ENCODE data around the gene FCRLA.
A peak's percentile ranks its signal among the peaks of the same experiment; 100 is the strongest.
"Not testable (repeated sequence)": the region's sequence is repeated elsewhere in the genome, so short reads cannot be mapped to it uniquely, and the experiment has no call there.

The FCRLA gene

GRCh38 chr1:161722406-161722805 lies 15.4 kb downstream of the FCRLA start:
- peaks cover 3 to 8% of the 10 kb centered on the region in 2 donors for H3K4me1 ChIP-seq (ENCODE audit: control insufficient read depth in 2 of 2, insufficient read depth in 2 of 2, low read length in 2 of 2)
- peaks cover 10 to 13% of the 10 kb centered on the region in 2 donors for H3K27me3 ChIP-seq (ENCODE audit: control insufficient read depth in 2 of 2, insufficient read depth in 2 of 2, low read length in 2 of 2)
- no peaks in the 10 kb centered on the region for H3K36me3 ChIP-seq (ENCODE audit: control insufficient read depth in 2 of 2, insufficient read depth in 2 of 2, low read length in 2 of 2)
- H3K27ac ChIP-seq (ENCODE audit: low read depth in 2 of 2, low read length in 2 of 2): no peak overlapping the region
- H3K9ac ChIP-seq (ENCODE audit: low read depth in 1 of 2, low read length in 2 of 2): no peak overlapping the region
- H3K9me3 ChIP-seq (ENCODE audit: control insufficient read depth in 2 of 2, low read length in 2 of 2): no peaks in the 10 kb centered on the region
- no peak overlapping the region for H3K4me3 ChIP-seq (ENCODE audit: low read length in 2 of 2)

- Histone ChIP-seq H3K27ac (ENCODE audit: low read depth in 2 of 2, low read length in 2 of 2) (no peak overlapping the region), H3K27me3 (ENCODE audit: control insufficient read depth in 2 of 2, insufficient read depth in 2 of 2, low read length in 2 of 2) (peaks cover 10 to 14% of the 10 kb centered on the region in 2 donors), H3K36me3 (ENCODE audit: control insufficient read depth in 2 of 2, insufficient read depth in 2 of 2, low read length in 2 of 2) (no peaks in the 10 kb centered on the region), H3K9ac (ENCODE audit: low read depth in 1 of 2, low read length in 2 of 2) (no peak overlapping the region), H3K4me3 (ENCODE audit: low read length in 2 of 2) (no peak overlapping the region), H3K4me1 (ENCODE audit: control insufficient read depth in 2 of 2, insufficient read depth in 2 of 2, low read length in 2 of 2) (peaks cover 8% of the 10 kb centered on the region in 2 donors), H3K9me3 (ENCODE audit: control insufficient read depth in 2 of 2, low read length in 2 of 2) (no peaks in the 10 kb centered on the region)
These were observed 16.6 kb downstream of the FCRLA start for GRCh38 chr1:161723459-161724141.

GRCh38 chr1:161725258-161725907 lies 18.4 kb downstream of the FCRLA start:
- Histone ChIP-seq H3K4me3 (ENCODE audit: low read length in 2 of 2) (peak overlapping the region; percentile 76 to 78), H3K9ac (ENCODE audit: low read depth in 1 of 2, low read length in 2 of 2) (peak overlapping the region in 1 of 2 donors; percentile 66), H3K27me3 (ENCODE audit: control insufficient read depth in 2 of 2, insufficient read depth in 2 of 2, low read length in 2 of 2) (peaks cover 11 to 18% of the 10 kb centered on the region in 2 donors)

GRCh38 chr1:161725908-161726472 lies 19.0 kb downstream of the FCRLA start:
- H3K9me3 ChIP-seq (ENCODE audit: control insufficient read depth in 2 of 2, low read length in 2 of 2): no peaks in the 10 kb centered on the region
- peak overlapping the region; percentile 65 to 66 for H3K9ac ChIP-seq (ENCODE audit: low read depth in 1 of 2, low read length in 2 of 2)
- peak overlapping the region; percentile 76 to 78 for H3K4me3 ChIP-seq (ENCODE audit: low read length in 2 of 2)
- H3K27me3 ChIP-seq (ENCODE audit: control insufficient read depth in 2 of 2, insufficient read depth in 2 of 2, low read length in 2 of 2): peaks cover 11 to 18% of the 10 kb centered on the region in 2 donors
- peaks cover 6 to 8% of the 10 kb centered on the region in 2 donors for H3K4me1 ChIP-seq (ENCODE audit: control insufficient read depth in 2 of 2, insufficient read depth in 2 of 2, low read length in 2 of 2)
- H3K36me3 ChIP-seq (ENCODE audit: control insufficient read depth in 2 of 2, insufficient read depth in 2 of 2, low read length in 2 of 2): no peaks in the 10 kb centered on the region
- peak overlapping the region; percentile 70 to 83 for H3K27ac ChIP-seq (ENCODE audit: low read depth in 2 of 2, low read length in 2 of 2)

More at GRCh38 chr1:161725258-161725907, 18.4 kb downstream of the FCRLA start:
- H3K4me1 ChIP-seq (ENCODE audit: control insufficient read depth in 2 of 2, insufficient read depth in 2 of 2, low read length in 2 of 2); H3K9me3 ChIP-seq (ENCODE audit: control insufficient read depth in 2 of 2, low read length in 2 of 2); H3K36me3 ChIP-seq (ENCODE audit: control insufficient read depth in 2 of 2, insufficient read depth in 2 of 2, low read length in 2 of 2): not testable (repeated sequence)
- H3K27ac ChIP-seq (ENCODE audit: low read depth in 2 of 2, low read length in 2 of 2): peak overlapping the region in 1 of 2 donors; percentile 83

GRCh38 chr1:161726473-161727255 lies 19.6 kb downstream of the FCRLA start:
- peak overlapping the region; percentile 75 to 83 for H3K27ac ChIP-seq (ENCODE audit: low read depth in 2 of 2, low read length in 2 of 2)
- peak overlapping the region; percentile 76 to 78 for H3K4me3 ChIP-seq (ENCODE audit: low read length in 2 of 2)

GRCh38 chr1:161727256-161727924 lies 20.4 kb downstream of the FCRLA start:
- Histone ChIP-seq H3K27me3 (ENCODE audit: control insufficient read depth in 2 of 2, insufficient read depth in 2 of 2, low read length in 2 of 2) (peaks cover 14 to 18% of the 10 kb centered on the region in 2 donors), H3K36me3 (ENCODE audit: control insufficient read depth in 2 of 2, insufficient read depth in 2 of 2, low read length in 2 of 2) (no peaks in the 10 kb centered on the region), H3K9ac (ENCODE audit: low read depth in 1 of 2, low read length in 2 of 2) (peak overlapping the region; percentile 69 to 70), H3K4me3 (ENCODE audit: low read length in 2 of 2) (peak overlapping the region; percentile 71 to 76), H3K4me1 (ENCODE audit: control insufficient read depth in 2 of 2, insufficient read depth in 2 of 2, low read length in 2 of 2) (peaks cover 6 to 8% of the 10 kb centered on the region in 2 donors), H3K9me3 (ENCODE audit: control insufficient read depth in 2 of 2, low read length in 2 of 2) (no peaks in the 10 kb centered on the region), H3K27ac (ENCODE audit: low read depth in 2 of 2, low read length in 2 of 2) (peak overlapping the region; percentile 75 to 83)

More at GRCh38 chr1:161726473-161727255, 19.6 kb downstream of the FCRLA start:
- H3K4me1 ChIP-seq (ENCODE audit: control insufficient read depth in 2 of 2, insufficient read depth in 2 of 2, low read length in 2 of 2): peaks cover 6 to 8% of the 10 kb centered on the region in 2 donors
- H3K9ac ChIP-seq (ENCODE audit: low read depth in 1 of 2, low read length in 2 of 2): peak overlapping the region; percentile 69 to 70
- H3K36me3 ChIP-seq (ENCODE audit: control insufficient read depth in 2 of 2, insufficient read depth in 2 of 2, low read length in 2 of 2): no peaks in the 10 kb centered on the region
- H3K27me3 ChIP-seq (ENCODE audit: control insufficient read depth in 2 of 2, insufficient read depth in 2 of 2, low read length in 2 of 2): peaks cover 14 to 18% of the 10 kb centered on the region in 2 donors
- no peaks in the 10 kb centered on the region for H3K9me3 ChIP-seq (ENCODE audit: control insufficient read depth in 2 of 2, low read length in 2 of 2)

GRCh38 chr1:161728376-161729226 lies 21.6 kb downstream of the FCRLA start:
- no peak overlapping the region for H3K4me3 ChIP-seq (ENCODE audit: low read length in 2 of 2)
- H3K9ac ChIP-seq (ENCODE audit: low read depth in 1 of 2, low read length in 2 of 2): no peak overlapping the region
- H3K27ac ChIP-seq (ENCODE audit: low read depth in 2 of 2, low read length in 2 of 2): no peak overlapping the region
- peaks cover 6 to 8% of the 10 kb centered on the region in 2 donors for H3K4me1 ChIP-seq (ENCODE audit: control insufficient read depth in 2 of 2, insufficient read depth in 2 of 2, low read length in 2 of 2)
- no peaks in the 10 kb centered on the region for H3K9me3 ChIP-seq (ENCODE audit: control insufficient read depth in 2 of 2, low read length in 2 of 2)
- H3K36me3 ChIP-seq (ENCODE audit: control insufficient read depth in 2 of 2, insufficient read depth in 2 of 2, low read length in 2 of 2): no peaks in the 10 kb centered on the region
- peaks cover 14 to 21% of the 10 kb centered on the region in 2 donors for H3K27me3 ChIP-seq (ENCODE audit: control insufficient read depth in 2 of 2, insufficient read depth in 2 of 2, low read length in 2 of 2)

- peaks cover 8 to 21% of the 10 kb centered on the region in 2 donors for H3K27me3 ChIP-seq (ENCODE audit: control insufficient read depth in 2 of 2, insufficient read depth in 2 of 2, low read length in 2 of 2)
- no peaks in the 10 kb centered on the region for H3K36me3 ChIP-seq (ENCODE audit: control insufficient read depth in 2 of 2, insufficient read depth in 2 of 2, low read length in 2 of 2)
- H3K4me1 ChIP-seq (ENCODE audit: control insufficient read depth in 2 of 2, insufficient read depth in 2 of 2, low read length in 2 of 2): peaks cover 6 to 8% of the 10 kb centered on the region in 2 donors
- no peak overlapping the region for H3K27ac ChIP-seq (ENCODE audit: low read depth in 2 of 2, low read length in 2 of 2)
- no peaks in the 10 kb centered on the region for H3K9me3 ChIP-seq (ENCODE audit: control insufficient read depth in 2 of 2, low read length in 2 of 2)
- no peak overlapping the region for H3K4me3 ChIP-seq (ENCODE audit: low read length in 2 of 2)
- no peak overlapping the region for H3K9ac ChIP-seq (ENCODE audit: low read depth in 1 of 2, low read length in 2 of 2)
These were observed 23.1 kb downstream of the FCRLA start for GRCh38 chr1:161730050-161730564.

Measured in mucosa of rectum (tissue), 2 donors.